CD4-positive, alpha-beta T cell treated with Interleukin-17A for 1 hour (primary cell): ENCODE data around the gene ERP27.
A peak's percentile ranks its signal among the peaks of the same experiment; 100 is the strongest.

Experiments
- DNase-seq: peaks from one replicate; pipeline ENCODE4 v3.0.0-alpha.2; 2020

ERP27 gene

DNA sequence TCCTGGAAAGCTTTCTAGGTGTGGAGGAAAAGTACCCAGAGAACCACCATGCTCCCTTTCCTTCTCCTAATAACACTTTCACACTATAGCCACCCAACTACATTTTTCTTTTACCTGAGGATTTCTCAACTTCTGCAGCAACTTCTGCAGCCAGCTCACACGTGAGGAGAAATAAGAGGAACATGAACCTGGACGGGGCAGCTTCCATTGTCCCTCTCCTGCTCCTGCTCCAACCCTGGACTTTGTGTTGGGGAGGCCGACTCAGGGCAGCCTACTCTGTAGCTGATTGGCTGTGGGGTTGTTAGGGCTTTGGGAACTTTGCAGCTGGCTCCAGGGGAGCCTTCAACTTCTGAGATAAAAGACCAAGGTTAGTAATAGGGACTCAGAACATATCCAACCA is at the start of gene ERP27:
Gene ERP27 (minus strand): TSS at position 237 of the 400 bp plus-strand sequence. CDS start 29 bp downstream, at position 208.
- DNase-seq: no peak

DNA sequence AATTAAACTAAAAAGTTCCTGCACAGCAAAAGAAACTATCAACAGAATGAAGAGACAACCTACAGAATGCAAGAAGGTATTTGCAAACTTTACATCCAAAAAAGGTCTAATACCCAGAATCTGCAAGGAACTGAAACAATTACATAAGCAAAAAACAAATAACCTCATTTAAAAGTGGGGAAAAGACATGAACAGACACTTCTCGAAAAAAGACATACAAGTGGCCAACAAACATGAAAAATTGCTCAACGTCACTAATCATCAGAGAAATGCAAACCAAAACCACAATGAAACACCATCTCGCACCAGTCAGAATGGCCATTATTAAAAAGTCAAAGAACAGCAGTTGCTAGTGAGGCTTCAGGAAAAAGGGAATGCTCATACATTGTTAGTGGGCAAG is 49.7 kb upstream of the ERP27 start:
- DNase-seq: no peak

DNA sequence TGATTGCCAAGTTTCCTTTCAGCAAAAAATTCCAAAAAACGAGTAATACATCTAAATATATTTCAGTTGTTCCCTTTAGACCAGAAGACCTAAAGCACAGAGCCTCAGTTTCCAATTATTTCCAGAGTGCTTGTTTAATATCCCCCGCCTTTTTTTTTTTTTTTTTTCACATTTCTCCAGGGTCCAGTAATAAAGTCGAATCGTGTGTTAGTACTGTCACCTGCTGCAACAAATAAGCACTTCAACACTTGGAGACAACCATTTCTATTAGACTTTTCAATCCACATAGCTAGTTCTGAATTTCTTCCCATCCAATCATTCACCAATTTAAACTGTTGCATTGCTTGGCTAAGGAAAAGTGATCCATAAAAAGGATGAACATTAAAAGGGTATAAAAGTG is 48.1 kb upstream of the ERP27 start:
- no peak for DNase-seq

DNA sequence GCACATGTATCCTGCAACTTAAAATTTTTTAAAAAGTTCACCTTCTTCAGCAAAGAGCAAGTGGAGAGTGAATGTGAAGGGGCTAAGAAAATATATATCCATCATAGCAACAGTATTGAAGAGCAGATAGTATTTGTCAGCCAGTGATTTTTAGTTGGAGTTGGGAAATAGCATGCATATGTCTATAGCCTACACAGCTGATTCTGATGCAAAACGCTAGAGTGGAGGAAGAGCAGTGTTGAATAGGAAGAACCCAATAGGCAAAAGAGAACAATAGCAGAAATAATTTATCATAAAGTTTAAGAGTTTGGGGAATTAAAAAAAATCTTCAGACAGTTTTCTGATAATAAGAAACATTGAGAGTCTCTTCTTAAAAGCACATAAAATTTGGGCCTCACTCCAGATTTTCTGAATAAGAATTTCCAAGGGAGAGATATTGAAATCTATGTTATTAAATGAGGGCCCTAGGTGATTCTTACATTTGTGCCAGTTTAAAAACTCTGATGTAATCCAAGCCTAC is 46.5 kb upstream of the ERP27 start:
- no peak for DNase-seq

DNA sequence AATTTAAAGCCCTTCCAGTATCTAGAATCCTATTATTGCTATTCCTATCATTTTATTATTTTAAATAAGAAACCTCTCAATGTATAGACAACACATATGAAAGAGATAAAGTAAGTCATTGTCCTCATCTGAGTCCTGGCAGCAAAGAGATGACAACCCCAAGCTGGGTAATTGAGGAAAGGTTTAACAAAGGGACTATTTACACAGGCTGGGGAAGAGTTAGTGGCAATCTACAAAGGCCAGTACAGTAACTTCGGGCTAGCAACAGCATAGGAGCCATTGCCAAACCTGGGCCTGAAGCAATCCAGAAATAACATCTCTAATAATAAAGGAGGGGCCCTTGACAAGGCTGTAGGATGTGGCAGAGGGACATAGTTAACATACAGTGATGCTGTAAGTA is 45.7 kb upstream of the ERP27 start:
- DNase-seq: no peak

DNA sequence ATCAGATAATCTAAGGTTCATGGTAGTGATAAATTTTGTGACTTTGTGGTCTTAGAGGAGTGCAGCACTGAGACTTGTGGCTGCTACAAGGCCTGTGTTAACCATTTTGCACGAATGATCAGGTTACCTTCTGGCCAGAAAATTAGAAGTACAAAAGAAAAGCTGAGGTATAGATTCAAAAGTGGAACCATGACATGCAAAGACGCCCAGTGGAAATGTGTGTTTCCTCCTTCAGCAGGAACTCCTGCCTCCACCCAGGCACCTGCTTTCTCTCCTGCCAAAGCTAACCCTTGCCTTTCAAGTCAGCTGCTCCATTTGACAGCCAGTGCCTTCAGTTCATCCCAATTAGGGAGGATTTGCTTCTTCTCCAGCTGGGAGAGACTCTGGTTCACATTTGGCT is 44.7 kb upstream of the ERP27 start:
- DNase-seq: no peak

DNA sequence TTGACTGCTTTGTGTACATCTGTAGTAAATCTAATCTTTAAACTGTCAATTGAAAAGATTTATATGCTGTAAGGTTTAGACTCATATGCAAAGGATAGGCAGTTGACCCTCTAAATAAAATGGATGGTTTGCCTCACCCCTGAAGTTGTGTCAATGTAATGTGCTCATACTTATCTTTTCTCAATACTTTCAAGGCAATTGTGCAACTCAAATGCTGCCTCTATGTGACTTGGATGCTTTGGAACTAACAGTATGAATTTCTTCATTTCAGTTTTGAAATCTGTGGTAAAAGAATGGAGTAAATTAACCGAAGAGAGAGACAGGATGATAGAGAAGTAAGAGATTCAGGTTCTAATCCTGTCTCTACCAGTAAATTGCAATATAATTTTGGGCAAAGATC is 44.2 kb upstream of the ERP27 start:
- DNase-seq: no peak

DNA sequence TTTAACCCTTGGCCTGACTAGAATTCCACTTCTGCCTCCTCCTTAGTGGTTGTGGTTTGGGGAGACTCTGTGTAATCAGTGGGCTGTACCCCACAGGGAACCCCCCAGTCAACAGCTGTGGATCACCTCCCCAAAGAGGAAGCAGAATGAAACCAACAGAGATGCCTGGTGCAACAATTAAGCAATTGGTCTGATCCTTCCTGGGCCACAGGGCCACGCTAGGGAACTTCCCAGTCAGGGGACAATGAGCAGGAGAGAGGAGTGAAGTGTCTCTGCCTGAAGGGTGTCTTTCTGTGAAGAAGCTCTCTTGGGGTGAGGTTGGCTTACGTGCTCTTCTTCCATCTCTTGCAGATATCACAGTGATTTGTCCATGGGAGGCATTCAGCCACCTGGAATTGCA is 42.7 kb upstream of the ERP27 start:
- peak; percentile 18 for DNase-seq

DNA sequence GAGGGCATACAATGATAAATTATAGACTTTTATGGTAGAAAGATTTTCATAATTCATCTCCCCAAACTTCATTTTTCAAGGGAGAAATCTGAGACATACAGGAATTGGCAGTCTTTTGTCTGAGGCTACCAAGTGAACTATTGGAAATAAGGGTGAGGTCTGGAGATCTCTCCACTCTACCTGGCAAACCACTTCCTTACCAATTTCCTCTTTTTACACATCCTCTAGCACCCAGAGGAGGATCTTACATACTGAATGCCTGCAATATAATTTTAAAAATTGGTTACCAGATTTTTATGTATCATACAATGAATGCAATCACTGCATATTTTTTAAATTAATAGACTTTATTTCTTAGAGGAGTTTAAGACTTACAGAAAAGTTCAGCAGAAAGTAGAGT is 41.1 kb upstream of the ERP27 start:
- no peak for DNase-seq

DNA sequence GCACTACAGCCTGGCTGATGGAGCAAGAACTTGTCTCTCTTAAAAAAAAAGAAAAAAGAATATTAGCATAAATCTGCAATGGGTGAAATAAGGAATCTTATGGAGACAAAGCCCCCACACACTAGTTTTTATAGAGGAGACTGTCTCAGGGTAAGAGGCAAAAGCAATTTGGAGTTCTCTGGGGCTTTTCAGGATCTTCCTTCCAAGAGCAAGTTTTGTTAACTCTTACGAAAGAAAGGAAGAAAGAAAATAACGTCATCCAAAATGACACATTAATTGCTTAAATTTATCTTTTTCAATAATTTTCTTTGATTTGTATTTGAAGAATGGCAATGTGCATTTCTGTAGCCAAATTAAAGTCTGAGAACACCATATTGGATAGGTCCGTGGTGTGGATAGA is 38.3 kb upstream of the ERP27 start:
- no peak for DNase-seq

DNA sequence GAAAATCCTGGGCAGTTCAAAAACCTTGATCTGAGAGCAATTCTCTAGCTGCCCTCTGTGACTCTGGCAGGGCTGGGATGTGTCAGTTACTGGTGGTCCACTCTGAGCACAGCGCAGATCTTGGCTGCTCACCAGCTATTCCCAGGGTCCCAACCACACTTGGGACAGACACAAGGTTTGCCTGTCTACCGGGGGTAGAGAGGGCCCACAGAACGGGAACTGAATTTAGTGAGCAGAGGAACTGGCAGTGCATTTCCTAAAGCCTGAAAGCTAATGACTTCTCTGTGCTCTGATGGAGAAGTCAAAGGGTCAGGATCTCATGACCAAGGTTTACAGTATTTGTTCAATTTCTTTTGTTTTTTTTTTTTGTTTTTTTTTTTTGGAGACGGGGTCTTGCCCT is 37.1 kb upstream of the ERP27 start:
- DNase-seq: no peak

DNA sequence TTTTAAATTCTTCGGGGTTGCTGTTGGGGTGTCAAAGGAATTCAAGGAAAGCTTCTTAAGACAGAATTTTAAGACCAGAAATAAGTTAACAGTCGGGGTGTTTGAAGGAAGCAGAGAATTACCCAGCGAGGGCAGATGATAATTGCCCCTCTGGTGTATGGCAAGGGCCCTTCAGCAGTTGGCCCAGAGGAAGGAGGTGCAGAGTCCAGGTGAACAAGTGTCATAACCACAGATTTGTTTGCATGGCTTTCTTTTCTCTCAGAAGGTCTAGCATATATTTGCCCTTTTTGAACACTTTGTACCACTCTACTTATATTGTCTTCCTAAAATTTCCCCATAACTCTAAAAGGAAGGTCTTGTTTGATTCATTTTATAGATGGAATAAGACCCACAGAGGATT is 36.3 kb upstream of the ERP27 start:
- DNase-seq: no peak

DNA sequence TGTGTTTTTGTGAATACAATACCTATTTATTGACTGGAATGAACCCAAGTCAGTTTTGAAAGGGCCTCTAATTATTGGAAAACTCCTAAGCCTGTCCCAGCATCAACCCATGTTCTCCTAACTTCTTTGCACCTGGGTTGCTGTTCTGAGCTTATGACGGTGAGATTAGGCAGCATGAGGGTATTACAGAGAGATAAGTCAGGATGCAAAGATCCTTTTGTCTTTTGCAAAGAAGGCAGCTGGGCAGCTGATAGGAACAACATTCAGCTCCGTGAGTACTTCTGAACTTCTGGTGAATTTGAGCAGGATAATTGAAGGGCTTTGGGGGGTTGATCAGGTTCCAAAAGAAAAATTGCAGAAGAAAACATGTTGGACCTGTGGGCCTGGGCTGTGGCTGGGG is 34.5 kb upstream of the ERP27 start, which contains the start of gene PDE6H:
Gene PDE6H (plus strand): TSS at position 227 of the 400 bp plus-strand sequence. CDS start 4,971 bp downstream, outside the sequence.
- no peak for DNase-seq

DNA sequence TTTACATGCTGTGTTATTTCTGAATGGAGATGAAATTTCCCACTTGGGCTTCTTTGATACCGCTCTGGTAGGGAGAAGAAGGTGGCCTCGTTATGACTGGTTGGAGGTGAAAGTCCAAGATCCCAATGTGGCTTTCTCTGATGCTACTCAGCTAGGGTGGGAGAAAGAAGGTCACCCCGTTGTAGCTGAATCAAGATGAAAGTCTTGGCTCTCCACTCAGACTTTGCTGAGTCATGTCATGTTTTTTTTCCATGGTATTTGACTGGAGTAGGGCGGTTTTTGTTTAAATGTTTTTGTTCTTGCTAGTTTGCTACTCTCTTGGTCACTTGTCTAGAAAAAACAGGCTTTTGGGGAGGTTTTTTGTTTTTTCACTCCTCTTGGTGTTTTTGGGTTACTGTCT is 32.1 kb upstream of the ERP27 start:
- no peak for DNase-seq

DNA sequence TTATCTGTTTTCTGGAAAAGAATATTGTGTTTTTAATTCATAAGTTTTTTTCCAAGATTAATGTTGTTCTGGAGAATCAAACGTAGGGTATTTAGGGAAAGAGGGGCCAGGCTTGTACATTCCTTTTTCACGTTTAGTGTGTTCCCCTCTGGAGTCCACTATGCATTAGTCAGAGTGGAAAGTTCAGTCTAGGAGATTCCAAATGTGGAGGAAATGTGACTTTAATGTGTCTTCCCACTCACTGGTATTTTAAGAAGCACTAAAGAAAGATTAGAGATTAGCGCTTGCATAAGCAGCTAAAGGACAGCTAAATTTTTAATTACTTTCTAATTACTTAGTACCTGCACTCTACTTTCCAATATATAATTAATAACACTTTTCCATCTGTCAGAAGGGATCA is 30.1 kb upstream of the ERP27 start:
- DNase-seq: no peak

DNA sequence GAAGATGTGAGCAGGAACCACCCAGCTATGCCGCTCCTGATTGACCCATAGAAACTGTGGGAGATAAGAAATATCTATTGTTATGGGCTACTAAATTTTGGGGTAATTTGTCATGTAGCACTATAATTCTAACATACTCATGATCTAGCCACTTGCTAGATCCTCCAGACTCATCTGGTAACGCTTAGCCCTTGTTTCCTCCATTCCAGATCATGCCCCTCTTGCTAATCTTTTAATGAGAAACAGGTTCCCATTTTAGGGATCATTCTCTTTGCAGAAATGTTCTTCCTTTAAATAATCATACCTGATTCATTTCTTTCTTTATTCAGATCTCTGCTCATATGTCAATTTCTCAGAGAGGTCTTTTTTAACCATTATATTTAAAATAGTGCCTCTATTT is 26.9 kb upstream of the ERP27 start:
- no peak for DNase-seq

DNA sequence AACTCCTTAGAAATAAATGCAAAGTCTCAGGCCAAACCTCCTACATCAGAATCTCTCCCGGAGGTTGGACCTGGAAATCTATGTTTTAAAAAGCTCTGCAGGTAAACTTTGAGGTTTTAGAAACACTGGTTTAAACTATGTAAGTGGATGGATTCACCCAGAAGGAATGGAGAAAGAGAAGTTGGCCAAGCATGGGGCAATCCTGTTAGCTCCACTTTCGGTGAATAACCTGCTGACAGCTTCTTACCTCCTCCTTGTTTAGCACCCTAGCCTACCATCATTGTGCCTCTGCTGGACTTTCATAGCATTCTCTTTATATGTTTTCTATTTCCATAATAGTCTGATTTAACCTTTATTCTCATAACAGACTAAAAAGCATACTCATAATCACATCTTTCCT is 26.1 kb upstream of the ERP27 start:
- DNase-seq: no peak

DNA sequence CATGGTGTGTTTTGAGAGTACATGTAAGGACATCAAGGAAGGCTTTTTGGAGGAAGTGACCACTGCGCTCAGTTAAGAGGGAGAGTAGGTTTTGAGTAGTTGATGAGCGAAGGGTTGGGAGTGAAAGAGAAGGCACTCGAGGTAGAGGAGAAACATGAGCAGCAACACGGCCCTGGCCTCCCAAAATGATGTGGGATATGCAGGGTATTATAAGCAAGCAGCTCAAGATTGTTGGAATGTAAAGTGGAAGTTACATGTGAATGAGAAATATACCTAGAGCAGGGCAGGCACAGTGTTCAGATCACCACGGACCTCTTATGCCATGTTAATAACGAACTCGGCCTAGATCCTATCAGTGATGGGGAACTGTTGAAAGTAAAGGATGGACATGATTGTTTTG is 25.2 kb upstream of the ERP27 start:
- DNase-seq: no peak

DNA sequence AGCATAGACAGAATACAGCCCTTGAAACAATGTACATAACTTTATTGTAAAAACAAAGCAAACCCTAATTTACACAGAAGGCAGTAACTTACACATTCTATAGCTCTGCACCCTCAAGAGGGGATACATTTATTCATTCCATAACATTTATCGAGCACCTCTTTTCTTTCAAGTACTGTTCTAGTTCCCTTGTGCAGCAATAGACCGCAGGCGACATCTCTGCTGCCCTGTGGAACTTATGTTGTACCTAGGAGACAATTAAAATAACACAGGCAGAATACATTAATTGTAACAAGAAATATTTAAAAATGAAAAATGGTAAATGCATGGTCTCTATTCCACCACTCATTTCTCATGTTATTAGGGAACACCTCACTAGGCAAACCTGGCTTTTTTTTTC is 24.5 kb upstream of the ERP27 start:
- DNase-seq: no peak

DNA sequence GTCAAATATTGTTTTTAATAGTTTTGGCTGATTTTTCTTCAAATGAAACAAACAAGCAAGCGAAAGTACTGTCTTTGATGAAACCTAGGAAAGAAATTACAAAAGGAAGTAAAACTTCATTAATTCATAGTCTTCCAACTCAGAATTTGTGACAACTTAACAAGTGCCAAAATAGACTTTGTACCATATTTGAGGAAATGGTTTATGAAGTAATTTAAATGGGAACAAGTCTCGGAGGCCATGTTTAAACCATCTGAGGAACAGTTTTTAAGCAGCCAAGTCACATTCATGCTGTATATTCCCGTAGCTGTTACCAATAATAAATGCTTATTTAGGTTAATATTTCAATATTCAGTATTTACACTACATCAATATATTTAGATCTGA is 23.8 kb upstream of the ERP27 start:
- no peak for DNase-seq

DNA sequence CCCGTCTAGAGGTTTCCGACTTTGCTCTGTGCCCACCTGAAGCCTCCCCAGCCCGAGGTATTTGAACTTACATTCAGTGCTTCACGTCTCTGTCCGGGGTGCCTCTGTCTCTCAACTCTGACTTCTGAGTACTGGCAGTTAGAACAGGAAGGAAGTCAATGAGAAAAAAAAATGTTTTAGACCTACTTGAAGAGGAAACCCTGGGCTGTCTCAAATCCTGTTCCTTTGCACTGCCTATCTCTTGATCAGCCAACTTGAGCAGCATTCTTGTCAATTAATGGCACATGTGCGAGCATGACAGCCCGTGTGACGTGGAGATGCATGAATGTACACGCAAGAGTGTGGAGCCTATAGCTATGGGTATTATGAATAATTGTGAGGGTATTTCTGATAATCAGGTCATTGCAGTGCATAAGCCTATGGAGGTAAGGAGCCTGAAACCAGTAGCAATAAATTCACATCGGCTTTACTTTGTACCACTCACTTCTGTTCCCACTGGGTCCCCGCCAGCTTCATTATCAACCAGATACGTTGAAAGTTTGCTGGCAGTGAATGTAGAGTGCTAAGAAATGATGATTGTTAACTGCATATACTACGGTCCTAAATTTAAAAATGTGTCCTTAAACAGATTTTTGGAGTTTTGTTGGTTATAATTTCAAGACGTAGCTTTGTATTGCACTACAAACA is 23.3 kb upstream of the ERP27 start, which contains the start of gene ARHGDIB:
Gene ARHGDIB (minus strand): TSS at position 136 of the 687 bp plus-strand sequence. CDS start 10,889 bp downstream, outside the sequence.
- DNase-seq: peak; percentile 95

DNA sequence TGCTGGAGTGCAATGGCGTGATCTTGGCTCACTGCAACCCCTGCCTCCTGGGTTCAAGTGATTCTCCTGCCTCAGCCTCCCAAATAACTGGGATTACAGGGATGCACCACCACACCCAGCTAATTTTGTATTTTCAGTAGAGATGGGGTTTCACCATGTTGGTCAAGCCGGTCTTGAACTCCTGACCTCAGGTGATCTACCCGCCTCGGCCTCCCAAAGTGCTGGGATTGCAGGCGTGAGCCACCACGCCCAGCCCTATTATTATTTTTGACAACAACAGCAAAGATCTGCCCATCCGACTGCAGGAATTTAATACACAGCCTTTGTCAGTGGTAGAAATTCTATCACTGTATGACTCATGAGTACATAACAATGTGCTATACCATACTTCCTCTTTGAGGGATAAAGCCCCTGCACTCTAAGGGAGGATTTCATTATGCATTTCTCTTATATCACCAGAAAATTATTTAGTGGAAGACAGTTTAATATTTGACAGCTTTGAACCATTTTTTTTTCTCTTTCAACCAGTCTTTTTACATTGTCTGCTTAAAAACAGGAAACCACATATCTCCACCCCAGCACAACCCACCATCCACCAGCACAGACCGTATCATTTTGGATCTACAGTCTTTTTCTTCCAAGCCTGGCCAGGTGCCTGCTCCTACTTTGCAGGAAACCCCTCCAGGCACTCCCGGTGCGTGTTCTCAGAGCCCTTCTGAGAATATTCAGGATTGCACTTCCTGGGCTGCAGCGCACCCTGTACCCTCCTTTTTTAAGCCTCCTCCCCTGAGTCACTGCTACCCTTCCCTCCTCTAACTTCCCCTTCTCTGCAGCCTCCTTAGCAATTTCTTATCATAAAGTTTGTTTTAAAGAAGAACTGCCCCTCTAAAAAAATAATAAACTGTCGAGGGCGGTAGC is 22.5 kb upstream of the ERP27 start:
- peak; percentile 73 for DNase-seq

DNA sequence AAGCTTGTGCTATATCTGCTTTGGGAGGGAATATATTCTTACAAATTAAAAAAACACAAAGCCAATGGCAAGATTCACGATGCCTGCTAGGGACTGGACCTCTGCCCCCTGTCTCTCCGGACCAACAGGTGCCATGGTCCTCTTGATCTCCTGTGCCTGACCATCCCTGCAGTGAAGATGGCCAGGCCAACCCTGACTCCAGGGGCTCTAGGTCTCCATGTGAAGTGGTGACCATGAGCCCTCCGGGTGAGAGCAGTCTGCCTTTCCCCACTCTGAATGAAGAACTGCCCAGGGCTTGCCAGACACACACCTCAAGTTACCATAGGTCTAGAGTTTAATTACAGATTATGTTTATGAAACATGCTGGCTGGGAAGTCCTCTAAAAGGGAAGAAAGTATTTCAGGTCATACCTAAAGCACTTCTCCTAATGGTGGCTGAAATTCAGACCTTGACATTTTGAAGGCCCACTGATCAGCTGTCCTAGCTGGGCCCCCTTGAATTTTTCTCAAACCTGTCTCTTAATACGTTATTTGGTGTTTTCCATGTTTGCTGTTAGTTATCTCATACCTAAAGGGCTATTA is 21.7 kb upstream of the ERP27 start:
- no peak for DNase-seq

DNA sequence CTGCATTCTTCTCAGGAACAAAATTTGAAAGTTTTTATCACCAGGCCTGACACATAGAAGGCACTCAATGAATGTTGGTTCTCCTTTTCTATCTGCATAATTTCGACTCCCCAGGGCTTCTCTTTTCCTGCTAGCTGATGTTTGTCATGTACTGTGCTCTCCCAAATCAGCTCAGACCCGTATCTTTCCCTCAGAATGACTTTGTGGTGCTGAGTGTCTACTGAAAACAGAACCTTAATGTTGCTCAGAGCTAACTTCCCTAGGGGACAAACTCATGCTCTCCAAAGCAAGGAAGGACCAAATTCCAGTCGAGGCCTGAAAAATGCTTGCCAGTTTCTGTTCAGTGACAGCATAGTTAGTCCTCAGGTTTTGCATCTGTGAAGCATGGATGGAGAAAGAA is 21.1 kb upstream of the ERP27 start:
- DNase-seq: no peak
